ENCODE measurements around the gene PTH2R. TPM values are rescaled to one million over a fixed set of nuclear protein-coding genes. Genes with fewer than 3 reads are reported as not detected.

PTH2R gene
- total and polyA plus RNA-seq, 4 donors = 0.01 to 1.5 (median 0.08) TPM; not detected in 1

DNA sequence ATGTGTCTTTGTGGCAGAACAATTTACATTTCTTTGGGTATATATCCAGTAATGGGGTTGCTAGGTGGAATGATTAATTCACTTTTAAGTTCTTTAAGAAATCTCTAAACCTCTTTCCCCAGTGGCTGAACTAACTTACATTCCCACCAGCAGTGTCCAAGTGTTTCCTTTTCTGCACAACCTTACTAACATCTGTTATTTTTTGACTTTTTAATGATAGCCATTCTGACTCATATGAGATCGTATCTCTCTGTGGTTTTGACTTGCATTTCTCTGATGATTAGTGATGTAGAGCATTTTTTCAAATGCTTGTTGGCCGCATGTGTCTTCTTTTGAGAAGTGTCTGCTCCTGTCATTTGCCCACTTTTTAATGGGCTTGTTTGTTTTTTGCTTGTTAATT lies 43.1 kb upstream of the PTH2R start:
- H3K9me3 ChIP-seq (ENCODE audit: control insufficient read depth in 4 of 4, low read length in 3 of 4) = peaks cover 0 to 2% (median 0%) of the 10 kb centered on the region in 4 donors
- no peak for DNase-seq (ENCODE audit: low spot score)
- no peak overlapping the region for H3K27ac ChIP-seq (ENCODE audit: low read depth in 1 of 2, low read length in 2 of 2)
- H3K27me3 ChIP-seq (ENCODE audit: control insufficient read depth in 4 of 4, insufficient read depth in 4 of 4, low read length in 3 of 4) = no peaks in the 10 kb centered on the region
- no peak overlapping the region for H3K4me3 ChIP-seq (ENCODE audit: low read depth in 1 of 3, low read length in 3 of 3)
- no peaks in the 10 kb centered on the region for H3K36me3 ChIP-seq (ENCODE audit: control insufficient read depth in 4 of 4, insufficient read depth in 3 of 4, low read depth in 1 of 4, low read length in 3 of 4)
- TF ChIP-seq ZBTB33 (IDR thresholded peaks at IDR 0.05) = no peak
- H3K9ac ChIP-seq (ENCODE audit: low read depth in 1 of 2, low read length in 2 of 2) = no peak overlapping the region
- peaks cover 0 to 8% (median 2%) of the 10 kb centered on the region in 4 donors for H3K4me1 ChIP-seq (ENCODE audit: control insufficient read depth in 4 of 4, insufficient read depth in 4 of 4, low read length in 3 of 4)
- 84% methylated on average over 2 of the region's 2 CpGs for WGBS

DNA sequence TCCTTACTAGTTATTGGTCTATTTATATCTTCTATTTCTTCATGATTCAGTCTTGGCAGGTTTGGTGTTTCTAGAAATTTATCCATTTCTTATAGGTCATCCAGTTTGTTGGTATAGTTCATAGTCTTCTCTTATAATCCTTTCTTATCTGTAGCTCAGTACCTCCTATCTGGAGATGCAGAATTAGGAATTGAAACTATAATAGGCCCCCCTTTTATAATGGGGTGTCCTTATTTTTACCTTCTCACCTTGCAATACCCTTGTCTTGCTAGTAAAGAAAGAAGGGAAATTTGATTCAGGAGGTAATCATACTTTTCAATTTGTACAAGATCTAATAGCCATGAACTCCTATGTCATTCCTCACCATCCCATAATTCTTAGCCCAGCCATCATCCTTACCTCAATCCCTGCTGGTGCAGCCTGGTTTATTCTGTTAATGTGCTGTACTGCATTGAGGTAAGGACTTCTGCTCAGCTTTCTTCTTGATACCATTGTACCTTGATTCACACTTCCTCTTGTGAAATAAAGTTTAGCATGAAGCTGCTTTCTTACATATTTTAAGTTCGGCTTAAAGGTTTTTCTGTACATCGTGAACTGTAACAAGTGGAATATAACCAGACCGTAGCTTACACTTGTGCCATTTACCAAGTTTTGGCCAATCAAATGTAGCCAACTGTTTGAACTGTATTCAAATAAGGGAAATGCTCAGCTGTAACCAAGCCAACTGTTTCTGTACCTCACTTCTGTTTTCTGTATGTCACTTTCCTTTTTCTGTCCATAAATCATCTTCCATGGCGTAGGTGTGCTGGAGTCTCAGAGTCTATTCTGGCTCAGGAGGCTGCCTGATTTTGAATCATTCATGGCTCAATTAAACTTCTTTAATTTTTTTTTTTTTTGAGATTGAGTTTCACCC lies 40.1 kb upstream of the PTH2R start:
- DNase-seq (ENCODE audit: low spot score) = no peak
- H3K27ac ChIP-seq (ENCODE audit: low read depth in 1 of 2, low read length in 2 of 2) = no peak overlapping the region

More for the DNA sequence above, 40.1 kb upstream of the PTH2R start:
- Histone ChIP-seq H3K27me3 (ENCODE audit: control insufficient read depth in 4 of 4, insufficient read depth in 4 of 4, low read length in 3 of 4) (no peaks in the 10 kb centered on the region), H3K9me3 (ENCODE audit: control insufficient read depth in 4 of 4, low read length in 3 of 4) (peaks cover 0 to 2% (median 0%) of the 10 kb centered on the region in 4 donors), H3K4me3 (ENCODE audit: low read depth in 1 of 3, low read length in 3 of 3) (no peak overlapping the region), H3K4me1 (ENCODE audit: control insufficient read depth in 4 of 4, insufficient read depth in 4 of 4, low read length in 3 of 4) (peaks cover 2 to 16% (median 10%) of the 10 kb centered on the region in 4 donors), H3K9ac (ENCODE audit: low read depth in 1 of 2, low read length in 2 of 2) (no peak overlapping the region), H3K36me3 (ENCODE audit: control insufficient read depth in 4 of 4, insufficient read depth in 3 of 4, low read depth in 1 of 4, low read length in 3 of 4) (no peaks in the 10 kb centered on the region)
- no peak for TF ChIP-seq FOXA2 (IDR thresholded peaks at IDR 0.05)
- no peak for TF ChIP-seq YY1 (IDR thresholded peaks at IDR 0.05)
- no peak for TF ChIP-seq EGR1 (IDR thresholded peaks at IDR 0.05; ENCODE audit: low read depth in 2 of 2)
- no peak for TF ChIP-seq RXRA (IDR thresholded peaks at IDR 0.05)
- no peak for TF ChIP-seq NR2F2 (IDR thresholded peaks at IDR 0.05)
- no peak for TF ChIP-seq JUND (IDR thresholded peaks at IDR 0.05)
- TF ChIP-seq GABPA (IDR thresholded peaks at IDR 0.05 in 1 of 2, conservative IDR thresholded peaks at IDR 0.05 in 1 of 2) = no peak
- TF ChIP-seq HNF4G (IDR thresholded peaks at IDR 0.05) = no peak
- no peak for TF ChIP-seq REST (IDR thresholded peaks at IDR 0.05)
- TF ChIP-seq, protein P1, sequence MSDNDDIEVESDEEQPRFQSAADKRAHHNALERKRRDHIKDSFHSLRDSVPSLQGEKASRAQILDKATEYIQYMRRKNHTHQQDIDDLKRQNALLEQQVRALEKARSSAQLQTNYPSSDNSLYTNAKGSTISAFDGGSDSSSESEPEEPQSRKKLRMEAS (IDR thresholded peaks at IDR 0.05) = no peak
- TF ChIP-seq ZBTB33 (IDR thresholded peaks at IDR 0.05) = no peak
- TF ChIP-seq HNF4A (conservative IDR thresholded peaks at IDR 0.05) = no peak
- no peak for TF ChIP-seq FOXA1 (IDR thresholded peaks at IDR 0.05)
- TF ChIP-seq TAF1 (conservative IDR thresholded peaks at IDR 0.05) = no peak
- no peak for TF ChIP-seq SP1 (IDR thresholded peaks at IDR 0.05)
- TF ChIP-seq, protein P2, sequence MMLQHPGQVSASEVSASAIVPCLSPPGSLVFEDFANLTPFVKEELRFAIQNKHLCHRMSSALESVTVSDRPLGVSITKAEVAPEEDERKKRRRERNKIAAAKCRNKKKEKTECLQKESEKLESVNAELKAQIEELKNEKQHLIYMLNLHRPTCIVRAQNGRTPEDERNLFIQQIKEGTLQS (IDR thresholded peaks at IDR 0.05) = no peak
- TF ChIP-seq, protein P3, sequence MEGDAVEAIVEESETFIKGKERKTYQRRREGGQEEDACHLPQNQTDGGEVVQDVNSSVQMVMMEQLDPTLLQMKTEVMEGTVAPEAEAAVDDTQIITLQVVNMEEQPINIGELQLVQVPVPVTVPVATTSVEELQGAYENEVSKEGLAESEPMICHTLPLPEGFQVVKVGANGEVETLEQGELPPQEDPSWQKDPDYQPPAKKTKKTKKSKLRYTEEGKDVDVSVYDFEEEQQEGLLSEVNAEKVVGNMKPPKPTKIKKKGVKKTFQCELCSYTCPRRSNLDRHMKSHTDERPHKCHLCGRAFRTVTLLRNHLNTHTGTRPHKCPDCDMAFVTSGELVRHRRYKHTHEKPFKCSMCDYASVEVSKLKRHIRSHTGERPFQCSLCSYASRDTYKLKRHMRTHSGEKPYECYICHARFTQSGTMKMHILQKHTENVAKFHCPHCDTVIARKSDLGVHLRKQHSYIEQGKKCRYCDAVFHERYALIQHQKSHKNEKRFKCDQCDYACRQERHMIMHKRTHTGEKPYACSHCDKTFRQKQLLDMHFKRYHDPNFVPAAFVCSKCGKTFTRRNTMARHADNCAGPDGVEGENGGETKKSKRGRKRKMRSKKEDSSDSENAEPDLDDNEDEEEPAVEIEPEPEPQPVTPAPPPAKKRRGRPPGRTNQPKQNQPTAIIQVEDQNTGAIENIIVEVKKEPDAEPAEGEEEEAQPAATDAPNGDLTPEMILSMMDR (IDR thresholded peaks at IDR 0.05; ENCODE audit: low read depth, low read length, missing input control) = no peak
- no peak for TF ChIP-seq RAD21 (IDR thresholded peaks at IDR 0.05)
- WGBS = 81% methylated on average over 4 of the region's 4 CpGs
